GM23338 (cell line): Measurements from ENCODE around the gene NPB. TPM values are rescaled to one million over a fixed set of nuclear protein-coding genes. Genes with fewer than 3 reads are reported as not detected.

Source experiments
- ATAC-seq: fragments of 200-7000 bp; cut with Tn5 transposase; 3 replicates; pipeline ENCODE4 v1.9.1; 2020
- DNase-seq: peaks from one replicate; pipeline ENCODE4 v3.0.0-alpha.2; 2015; ENCODE audit warnings: low spot score
- H2AFZ ChIP-seq: fragments of 200-600 bp; sonication (generic); 2 replicates; pipeline ENCODE4 v1.8.0; 2016; ENCODE audit warnings: antibody characterized with exemption, mild to moderate bottlenecking, moderate library complexity
- H3F3A ChIP-seq: fragments of 200-600 bp; sonication (generic); replicated peaks from 2 replicates; pipeline ENCODE4 v1.8.0; 2017; ENCODE audit warnings: antibody characterized with exemption, mixed run types, low read depth
- H3K27ac ChIP-seq: fragments of 200-600 bp; sonication (generic); 2 replicates; pipeline ENCODE4 v1.6.1; 2016; ENCODE audit warnings: low read depth
- H3K27me3 ChIP-seq: fragments of 200-600 bp; sonication (generic); 2 replicates; pipeline ENCODE4 v1.8.0; 2016; ENCODE audit warnings: mild to moderate bottlenecking, mixed run types, moderate library complexity; ENCODE audit not compliant: insufficient read depth
- H3K36me3 ChIP-seq: fragments of 200-600 bp; sonication (generic); 2 replicates; pipeline ENCODE4 v1.8.0; 2016; ENCODE audit warnings: mild to moderate bottlenecking; ENCODE audit not compliant: insufficient read depth
- H3K4me1 ChIP-seq: fragments of 200-600 bp; sonication (generic); 2 replicates; pipeline ENCODE4 v1.8.0; 2016; ENCODE audit warnings: mild to moderate bottlenecking, moderate library complexity; ENCODE audit not compliant: insufficient read depth
- H3K4me2 ChIP-seq: fragments of 200-600 bp; sonication (generic); 2 replicates; pipeline ENCODE4 v1.7.1; 2017; ENCODE audit warnings: mixed run types
- H3K4me3 ChIP-seq: fragments of 200-600 bp; sonication (generic); 2 replicates; pipeline ENCODE4 v1.6.1; 2016; ENCODE audit warnings: mixed run types
- H3K79me2 ChIP-seq: fragments of 200-600 bp; sonication (generic); replicated peaks from 2 replicates; pipeline ENCODE4 v1.8.0; 2017; ENCODE audit warnings: mild to moderate bottlenecking; ENCODE audit not compliant: insufficient read depth
- H3K9me2 ChIP-seq: fragments of 200-600 bp; sonication (generic); 2 replicates; pipeline ENCODE4 v1.8.0; 2017; ENCODE audit not compliant: insufficient read depth
- H4K20me1 ChIP-seq: fragments of 200-600 bp; sonication (generic); replicated peaks from 2 replicates; pipeline ENCODE4 v1.8.0; 2017; ENCODE audit warnings: mild to moderate bottlenecking; ENCODE audit not compliant: insufficient read depth
- H3K27ac Mint-ChIP-seq: 2 replicates; pipeline ENCODE4 v1.8.0; 2020; ENCODE audit warnings: inconsistent platforms, mild to moderate bottlenecking, moderate library complexity, mixed read lengths
- H3K27me3 Mint-ChIP-seq: 3 replicates; pipeline ENCODE4 v1.8.0; 2022; ENCODE audit warnings: low read depth, mild to moderate bottlenecking, moderate library complexity, mixed read lengths, inconsistent platforms; ENCODE audit not compliant: insufficient read depth, poor library complexity
- H3K36me3 Mint-ChIP-seq: 3 replicates; pipeline ENCODE4 v1.8.0; 2021; ENCODE audit warnings: low read depth, mild to moderate bottlenecking, inconsistent platforms, moderate library complexity, mixed read lengths
- H3K4me1 Mint-ChIP-seq: 3 replicates; pipeline ENCODE4 v1.8.0; 2020; ENCODE audit warnings: mild to moderate bottlenecking, inconsistent platforms, mixed read lengths
- H3K4me3 Mint-ChIP-seq: 3 replicates; pipeline ENCODE4 v1.8.0; 2021; ENCODE audit warnings: moderate library complexity, mild to moderate bottlenecking, inconsistent platforms, mixed read lengths
- H3K9me3 Mint-ChIP-seq: 3 replicates; pipeline ENCODE4 v1.8.0; 2020; ENCODE audit warnings: moderate library complexity, mild to moderate bottlenecking, inconsistent platforms, mixed read lengths
- EZH2 ChIP-seq: fragments of 200-600 bp; sonication (generic); IDR thresholded peaks from one replicate; pipeline ENCODE4 v1.8.0; 2017; ENCODE audit warnings: antibody characterized with exemption, mild to moderate bottlenecking, low read depth; ENCODE audit not compliant: unreplicated experiment
- EZH2phosphoT487 ChIP-seq: fragments of 200-600 bp; sonication (generic); IDR thresholded peaks from one replicate; pipeline ENCODE4 v1.8.1; 2018; ENCODE audit warnings: antibody characterized with exemption; ENCODE audit not compliant: unreplicated experiment
- NANOG ChIP-seq: IDR thresholded peaks from 2 replicates; pipeline ENCODE4 v1.6.1; 2016; ENCODE audit warnings: antibody characterized with exemption, borderline replicate concordance
- polyA plus RNA-seq: library from polyadenylated mRNA; unstranded; fragments of >200 nt; fragmentation: Nextera tagmentation; extraction: Ambion mirVana; gene quantifications from 2 replicates; pipeline ENCODE4 v1.2.1, GENCODE V29; 2016
- total RNA-seq: library from RNA; depleted of rRNA; stranded (reverse); fragments of >200 nt; shearing (Covaris generic); gene quantifications from 2 replicates; pipeline ENCODE4 v1.2.3, GENCODE V29; 2014
- TF ChIP-seq, protein P1 (sequence below): IDR thresholded peaks from 2 replicates; pipeline ENCODE4 v1.6.1; 2016; ENCODE audit warnings: antibody characterized with exemption
- TF ChIP-seq, protein P2 (sequence below): IDR thresholded peaks from one replicate; pipeline ENCODE4 v1.6.1; 2018; ENCODE audit warnings: antibody characterized with exemption; ENCODE audit not compliant: unreplicated experiment
- TF ChIP-seq, protein P3 (sequence below), 2 experiments: fragments of 200-600 bp in 1 of 2; sonication (generic) in 1 of 2; conservative IDR thresholded peaks; 2 replicates each; pipeline versions ENCODE4 v1.5.1 to v1.6.1; 2016 to 2017; ENCODE audit warnings: antibody characterized with exemption in 2 of 2, low read depth in 2 of 2, mild to moderate bottlenecking in 2 of 2, moderate library complexity in 1 of 2
- TF ChIP-seq, protein P4 (sequence below): fragments of 250-450 bp; sonication (Bioruptor Pico); IDR thresholded peaks from 2 replicates; pipeline ENCODE4 v1.5.0; 2020; ENCODE audit warnings: mild to moderate bottlenecking, moderate library complexity

Gene NPB
- total and polyA plus RNA-seq, 2 experiments from 2014 or later, result 3.6 to 3.8 TPM

DNA sequence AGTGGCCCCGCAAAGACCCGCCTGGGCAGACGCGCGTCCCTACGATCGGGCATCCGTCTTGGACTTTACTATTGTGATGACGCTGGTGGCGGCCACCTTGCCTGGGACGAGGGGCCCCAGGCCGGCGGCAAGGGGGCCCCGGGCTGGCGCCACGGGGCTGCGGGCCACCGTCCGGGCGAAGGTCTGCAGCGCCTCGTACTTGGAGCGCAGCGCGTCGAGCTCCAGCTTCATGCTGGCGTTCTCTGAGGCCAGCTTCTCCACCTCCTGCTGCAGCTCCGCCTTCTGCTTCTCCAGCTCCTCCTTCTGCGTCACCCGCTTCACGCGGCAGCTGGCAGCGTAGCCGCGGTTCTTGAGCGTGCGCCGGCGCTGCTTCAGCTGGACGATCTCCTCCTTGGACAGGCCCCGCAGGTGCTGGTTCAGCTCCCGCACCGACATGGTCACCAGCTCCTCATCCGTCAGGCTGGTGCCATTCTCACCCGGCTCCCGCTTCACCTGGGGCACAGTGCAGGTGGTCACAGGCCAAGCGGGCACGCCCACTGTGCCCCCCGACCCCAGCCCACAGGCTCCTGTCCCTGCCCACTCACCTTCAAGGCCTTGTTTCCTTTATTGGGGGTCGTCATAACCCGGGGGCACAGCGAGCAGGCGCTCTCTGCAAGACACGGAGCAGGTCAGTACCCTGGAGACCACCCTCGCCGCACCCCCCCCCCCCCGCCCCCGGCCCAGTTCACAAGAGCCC is 20.7 kb downstream of the NPB start (continued):
- TF ChIP-seq, protein P1, sequence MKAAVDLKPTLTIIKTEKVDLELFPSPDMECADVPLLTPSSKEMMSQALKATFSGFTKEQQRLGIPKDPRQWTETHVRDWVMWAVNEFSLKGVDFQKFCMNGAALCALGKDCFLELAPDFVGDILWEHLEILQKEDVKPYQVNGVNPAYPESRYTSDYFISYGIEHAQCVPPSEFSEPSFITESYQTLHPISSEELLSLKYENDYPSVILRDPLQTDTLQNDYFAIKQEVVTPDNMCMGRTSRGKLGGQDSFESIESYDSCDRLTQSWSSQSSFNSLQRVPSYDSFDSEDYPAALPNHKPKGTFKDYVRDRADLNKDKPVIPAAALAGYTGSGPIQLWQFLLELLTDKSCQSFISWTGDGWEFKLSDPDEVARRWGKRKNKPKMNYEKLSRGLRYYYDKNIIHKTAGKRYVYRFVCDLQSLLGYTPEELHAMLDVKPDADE, result no peak
- TF ChIP-seq, protein P2, sequence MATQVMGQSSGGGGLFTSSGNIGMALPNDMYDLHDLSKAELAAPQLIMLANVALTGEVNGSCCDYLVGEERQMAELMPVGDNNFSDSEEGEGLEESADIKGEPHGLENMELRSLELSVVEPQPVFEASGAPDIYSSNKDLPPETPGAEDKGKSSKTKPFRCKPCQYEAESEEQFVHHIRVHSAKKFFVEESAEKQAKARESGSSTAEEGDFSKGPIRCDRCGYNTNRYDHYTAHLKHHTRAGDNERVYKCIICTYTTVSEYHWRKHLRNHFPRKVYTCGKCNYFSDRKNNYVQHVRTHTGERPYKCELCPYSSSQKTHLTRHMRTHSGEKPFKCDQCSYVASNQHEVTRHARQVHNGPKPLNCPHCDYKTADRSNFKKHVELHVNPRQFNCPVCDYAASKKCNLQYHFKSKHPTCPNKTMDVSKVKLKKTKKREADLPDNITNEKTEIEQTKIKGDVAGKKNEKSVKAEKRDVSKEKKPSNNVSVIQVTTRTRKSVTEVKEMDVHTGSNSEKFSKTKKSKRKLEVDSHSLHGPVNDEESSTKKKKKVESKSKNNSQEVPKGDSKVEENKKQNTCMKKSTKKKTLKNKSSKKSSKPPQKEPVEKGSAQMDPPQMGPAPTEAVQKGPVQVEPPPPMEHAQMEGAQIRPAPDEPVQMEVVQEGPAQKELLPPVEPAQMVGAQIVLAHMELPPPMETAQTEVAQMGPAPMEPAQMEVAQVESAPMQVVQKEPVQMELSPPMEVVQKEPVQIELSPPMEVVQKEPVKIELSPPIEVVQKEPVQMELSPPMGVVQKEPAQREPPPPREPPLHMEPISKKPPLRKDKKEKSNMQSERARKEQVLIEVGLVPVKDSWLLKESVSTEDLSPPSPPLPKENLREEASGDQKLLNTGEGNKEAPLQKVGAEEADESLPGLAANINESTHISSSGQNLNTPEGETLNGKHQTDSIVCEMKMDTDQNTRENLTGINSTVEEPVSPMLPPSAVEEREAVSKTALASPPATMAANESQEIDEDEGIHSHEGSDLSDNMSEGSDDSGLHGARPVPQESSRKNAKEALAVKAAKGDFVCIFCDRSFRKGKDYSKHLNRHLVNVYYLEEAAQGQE, result no peak
- no peak for TF ChIP-seq EZH2phosphoT487
- TF ChIP-seq NANOG, result no peak
- TF ChIP-seq, protein P3, sequence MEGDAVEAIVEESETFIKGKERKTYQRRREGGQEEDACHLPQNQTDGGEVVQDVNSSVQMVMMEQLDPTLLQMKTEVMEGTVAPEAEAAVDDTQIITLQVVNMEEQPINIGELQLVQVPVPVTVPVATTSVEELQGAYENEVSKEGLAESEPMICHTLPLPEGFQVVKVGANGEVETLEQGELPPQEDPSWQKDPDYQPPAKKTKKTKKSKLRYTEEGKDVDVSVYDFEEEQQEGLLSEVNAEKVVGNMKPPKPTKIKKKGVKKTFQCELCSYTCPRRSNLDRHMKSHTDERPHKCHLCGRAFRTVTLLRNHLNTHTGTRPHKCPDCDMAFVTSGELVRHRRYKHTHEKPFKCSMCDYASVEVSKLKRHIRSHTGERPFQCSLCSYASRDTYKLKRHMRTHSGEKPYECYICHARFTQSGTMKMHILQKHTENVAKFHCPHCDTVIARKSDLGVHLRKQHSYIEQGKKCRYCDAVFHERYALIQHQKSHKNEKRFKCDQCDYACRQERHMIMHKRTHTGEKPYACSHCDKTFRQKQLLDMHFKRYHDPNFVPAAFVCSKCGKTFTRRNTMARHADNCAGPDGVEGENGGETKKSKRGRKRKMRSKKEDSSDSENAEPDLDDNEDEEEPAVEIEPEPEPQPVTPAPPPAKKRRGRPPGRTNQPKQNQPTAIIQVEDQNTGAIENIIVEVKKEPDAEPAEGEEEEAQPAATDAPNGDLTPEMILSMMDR (conservative IDR thresholded peaks at IDR 0.05; ENCODE audit: low read depth in 2 of 2), result no peak
- no peak for TF ChIP-seq EZH2

DNA sequence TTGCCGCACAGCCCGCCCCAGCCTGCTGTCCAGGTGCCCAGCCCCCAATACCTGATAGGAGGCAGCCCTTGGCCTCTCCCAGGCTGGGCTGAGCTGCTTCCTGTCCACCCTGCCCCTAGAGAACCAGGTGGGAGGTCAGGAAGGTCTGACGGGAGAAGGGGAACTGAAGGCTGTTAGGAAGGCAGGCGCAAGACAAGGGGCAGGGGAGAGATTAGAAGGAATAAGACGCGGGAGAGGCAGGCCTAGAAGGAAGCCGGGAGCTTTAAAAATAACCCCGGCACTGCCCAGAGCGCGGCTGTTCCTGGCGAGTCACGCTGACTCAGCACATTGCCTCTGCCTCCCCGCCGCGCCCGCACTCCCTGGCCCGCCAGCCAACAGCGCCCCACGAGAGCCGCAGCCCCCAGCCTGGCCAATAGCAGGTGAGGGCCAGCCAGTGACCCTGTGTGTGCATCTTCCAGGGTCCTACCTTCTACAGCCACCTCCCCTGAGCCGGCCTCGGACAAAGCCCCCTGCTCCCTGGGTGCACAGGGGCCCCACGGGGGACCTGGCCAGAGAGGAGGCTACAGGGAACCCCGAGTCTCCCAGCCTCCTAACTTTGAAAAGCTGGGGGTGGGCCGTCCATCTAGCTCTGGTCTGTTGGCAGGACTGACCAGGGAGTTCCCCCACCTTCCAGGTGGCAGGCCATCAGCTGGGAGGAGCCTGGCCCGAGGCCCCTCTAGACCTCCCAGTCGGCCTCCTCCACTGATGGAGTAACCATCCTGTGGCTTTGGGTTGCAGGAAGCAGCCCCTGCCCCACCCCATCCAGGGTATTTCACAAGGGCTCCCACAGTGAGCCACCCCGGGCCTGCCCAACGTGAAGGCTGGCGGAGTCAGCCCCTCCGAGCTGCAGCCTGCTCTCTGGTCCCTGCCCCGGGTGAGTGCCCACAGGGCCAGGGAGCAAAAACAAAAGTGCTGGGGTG is 21.5 kb downstream of the NPB start:
- no peaks in the 10 kb centered on the region for H3K9me2 ChIP-seq
- peak overlapping the region; percentile 53 for H3K4me3 ChIP-seq
- peaks cover 19% of the 10 kb centered on the region for H4K20me1 ChIP-seq
- peaks cover 3% of the 10 kb centered on the region; the same call in 1 of the 2 replicates for H3K27me3 ChIP-seq
- Mint-ChIP-seq H3K27me3 (peaks cover 32% of the 10 kb centered on the region), H3K9me3 (no peaks in the 10 kb centered on the region; the same call in 2 of the 3 replicates), H3K27ac (peak overlapping the region; percentile 100), H3K4me3 (peak overlapping the region; percentile 85), H3K4me1 (peaks cover 47% of the 10 kb centered on the region), H3K36me3 (peaks cover 33% of the 10 kb centered on the region)
- no peaks in the 10 kb centered on the region; the same call in 1 of the 2 replicates for H3K36me3 ChIP-seq
- H2AFZ ChIP-seq, result no peak overlapping the region
- DNase-seq (peak; percentile 84), ATAC-seq (peak; percentile 22)
- H3K79me2 ChIP-seq, result peaks cover 77% of the 10 kb centered on the region
- peaks cover 26% of the 10 kb centered on the region; the same call in 1 of the 2 replicates for H3K4me1 ChIP-seq
- peak overlapping the region; percentile 96 for H3K4me2 ChIP-seq
- H3F3A ChIP-seq, result peaks cover 30% of the 10 kb centered on the region
- H3K27ac ChIP-seq, result peak overlapping the region; percentile 95
- TF ChIP-seq, protein P4, sequence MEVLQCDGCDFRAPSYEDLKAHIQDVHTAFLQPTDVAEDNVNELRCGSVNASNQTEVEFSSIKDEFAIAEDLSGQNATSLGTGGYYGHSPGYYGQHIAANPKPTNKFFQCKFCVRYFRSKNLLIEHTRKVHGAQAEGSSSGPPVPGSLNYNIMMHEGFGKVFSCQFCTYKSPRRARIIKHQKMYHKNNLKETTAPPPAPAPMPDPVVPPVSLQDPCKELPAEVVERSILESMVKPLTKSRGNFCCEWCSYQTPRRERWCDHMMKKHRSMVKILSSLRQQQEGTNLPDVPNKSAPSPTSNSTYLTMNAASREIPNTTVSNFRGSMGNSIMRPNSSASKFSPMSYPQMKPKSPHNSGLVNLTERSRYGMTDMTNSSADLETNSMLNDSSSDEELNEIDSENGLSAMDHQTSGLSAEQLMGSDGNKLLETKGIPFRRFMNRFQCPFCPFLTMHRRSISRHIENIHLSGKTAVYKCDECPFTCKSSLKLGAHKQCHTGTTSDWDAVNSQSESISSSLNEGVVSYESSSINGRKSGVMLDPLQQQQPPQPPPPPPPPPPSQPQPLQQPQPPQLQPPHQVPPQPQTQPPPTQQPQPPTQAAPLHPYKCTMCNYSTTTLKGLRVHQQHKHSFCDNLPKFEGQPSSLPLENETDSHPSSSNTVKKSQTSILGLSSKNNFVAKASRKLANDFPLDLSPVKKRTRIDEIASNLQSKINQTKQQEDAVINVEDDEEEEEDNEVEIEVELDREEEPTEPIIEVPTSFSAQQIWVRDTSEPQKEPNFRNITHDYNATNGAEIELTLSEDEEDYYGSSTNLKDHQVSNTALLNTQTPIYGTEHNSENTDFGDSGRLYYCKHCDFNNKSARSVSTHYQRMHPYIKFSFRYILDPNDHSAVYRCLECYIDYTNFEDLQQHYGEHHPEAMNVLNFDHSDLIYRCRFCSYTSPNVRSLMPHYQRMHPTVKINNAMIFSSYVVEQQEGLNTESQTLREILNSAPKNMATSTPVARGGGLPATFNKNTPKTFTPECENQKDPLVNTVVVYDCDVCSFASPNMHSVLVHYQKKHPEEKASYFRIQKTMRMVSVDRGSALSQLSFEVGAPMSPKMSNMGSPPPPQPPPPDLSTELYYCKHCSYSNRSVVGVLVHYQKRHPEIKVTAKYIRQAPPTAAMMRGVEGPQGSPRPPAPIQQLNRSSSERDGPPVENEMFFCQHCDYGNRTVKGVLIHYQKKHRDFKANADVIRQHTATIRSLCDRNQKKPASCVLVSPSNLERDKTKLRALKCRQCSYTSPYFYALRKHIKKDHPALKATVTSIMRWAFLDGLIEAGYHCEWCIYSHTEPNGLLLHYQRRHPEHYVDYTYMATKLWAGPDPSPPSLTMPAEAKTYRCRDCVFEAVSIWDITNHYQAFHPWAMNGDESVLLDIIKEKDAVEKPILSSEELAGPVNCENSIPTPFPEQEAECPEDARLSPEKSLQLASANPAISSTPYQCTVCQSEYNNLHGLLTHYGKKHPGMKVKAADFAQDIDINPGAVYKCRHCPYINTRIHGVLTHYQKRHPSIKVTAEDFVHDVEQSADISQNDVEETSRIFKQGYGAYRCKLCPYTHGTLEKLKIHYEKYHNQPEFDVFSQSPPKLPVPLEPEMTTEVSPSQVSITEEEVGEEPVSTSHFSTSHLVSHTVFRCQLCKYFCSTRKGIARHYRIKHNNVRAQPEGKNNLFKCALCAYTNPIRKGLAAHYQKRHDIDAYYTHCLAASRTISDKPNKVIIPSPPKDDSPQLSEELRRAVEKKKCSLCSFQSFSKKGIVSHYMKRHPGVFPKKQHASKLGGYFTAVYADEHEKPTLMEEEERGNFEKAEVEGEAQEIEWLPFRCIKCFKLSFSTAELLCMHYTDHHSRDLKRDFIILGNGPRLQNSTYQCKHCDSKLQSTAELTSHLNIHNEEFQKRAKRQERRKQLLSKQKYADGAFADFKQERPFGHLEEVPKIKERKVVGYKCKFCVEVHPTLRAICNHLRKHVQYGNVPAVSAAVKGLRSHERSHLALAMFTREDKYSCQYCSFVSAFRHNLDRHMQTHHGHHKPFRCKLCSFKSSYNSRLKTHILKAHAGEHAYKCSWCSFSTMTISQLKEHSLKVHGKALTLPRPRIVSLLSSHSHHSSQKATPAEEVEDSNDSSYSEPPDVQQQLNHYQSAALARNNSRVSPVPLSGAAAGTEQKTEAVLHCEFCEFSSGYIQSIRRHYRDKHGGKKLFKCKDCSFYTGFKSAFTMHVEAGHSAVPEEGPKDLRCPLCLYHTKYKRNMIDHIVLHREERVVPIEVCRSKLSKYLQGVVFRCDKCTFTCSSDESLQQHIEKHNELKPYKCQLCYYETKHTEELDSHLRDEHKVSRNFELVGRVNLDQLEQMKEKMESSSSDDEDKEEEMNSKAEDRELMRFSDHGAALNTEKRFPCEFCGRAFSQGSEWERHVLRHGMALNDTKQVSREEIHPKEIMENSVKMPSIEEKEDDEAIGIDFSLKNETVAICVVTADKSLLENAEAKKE (CRISPR knock-in tag), result no peak
